ENCODE results near the gene EVI5L.

EVI5L gene

GRCh38 chr19:7868671-7869452 is 38.8 kb downstream of the EVI5L start:
- peak; percentile 43 for TF ChIP-seq CTCF (IDR thresholded peaks at IDR 0.05; ENCODE audit: low read depth, low read length, missing control alignments)
- no peak for DNase-seq
- Histone ChIP-seq H3K27me3 (replicated peaks) (peaks cover 12% of the 10 kb centered on the region), H3K4me3 (ENCODE audit: low read depth, low read length) (peak overlapping the region; percentile 31), H3K27ac (no peak overlapping the region), H3K36me3 (replicated peaks) (no peaks in the 10 kb centered on the region)
- in situ Hi-C loops (cut with HindIII; ENCODE audit: low pct_ligation_motif_present, low sequenced_read_pairs), result no loop called here

DNA sequence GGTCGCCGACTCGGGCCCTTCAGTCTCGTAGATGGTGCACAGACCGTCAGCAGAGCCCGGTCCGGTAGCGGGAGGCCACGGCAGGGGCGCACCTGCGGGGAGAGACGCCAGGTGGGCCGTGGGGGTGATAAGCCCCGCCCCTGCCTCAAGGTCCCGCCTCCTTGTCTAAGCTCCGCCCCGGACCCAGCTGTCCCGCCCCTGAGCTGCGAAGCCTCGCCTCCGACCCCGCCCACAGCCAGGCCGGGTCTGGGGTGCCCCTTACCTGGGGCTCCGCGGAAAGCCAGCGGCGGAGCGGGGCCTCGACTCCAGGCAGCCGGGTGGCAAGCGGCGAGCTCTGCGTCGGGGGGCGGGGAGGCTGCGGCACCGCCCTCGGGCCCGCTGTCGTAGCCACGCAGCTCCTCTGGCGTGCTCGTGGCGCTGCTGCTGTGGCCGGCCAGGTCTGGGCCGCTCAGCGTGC is 39.5 kb downstream of the EVI5L start:
- in situ Hi-C loops (cut with HindIII; ENCODE audit: low pct_ligation_motif_present, low sequenced_read_pairs), result no loop called here
- Histone ChIP-seq H3K36me3 (replicated peaks) (no peaks in the 10 kb centered on the region), H3K27me3 (replicated peaks) (peaks cover 16% of the 10 kb centered on the region), H3K4me3 (ENCODE audit: low read depth, low read length) (peak overlapping the region; percentile 27), H3K27ac (no peak overlapping the region)
- TF ChIP-seq CTCF (IDR thresholded peaks at IDR 0.05; ENCODE audit: low read depth, low read length, missing control alignments), result no peak
- no peak for DNase-seq

DNA sequence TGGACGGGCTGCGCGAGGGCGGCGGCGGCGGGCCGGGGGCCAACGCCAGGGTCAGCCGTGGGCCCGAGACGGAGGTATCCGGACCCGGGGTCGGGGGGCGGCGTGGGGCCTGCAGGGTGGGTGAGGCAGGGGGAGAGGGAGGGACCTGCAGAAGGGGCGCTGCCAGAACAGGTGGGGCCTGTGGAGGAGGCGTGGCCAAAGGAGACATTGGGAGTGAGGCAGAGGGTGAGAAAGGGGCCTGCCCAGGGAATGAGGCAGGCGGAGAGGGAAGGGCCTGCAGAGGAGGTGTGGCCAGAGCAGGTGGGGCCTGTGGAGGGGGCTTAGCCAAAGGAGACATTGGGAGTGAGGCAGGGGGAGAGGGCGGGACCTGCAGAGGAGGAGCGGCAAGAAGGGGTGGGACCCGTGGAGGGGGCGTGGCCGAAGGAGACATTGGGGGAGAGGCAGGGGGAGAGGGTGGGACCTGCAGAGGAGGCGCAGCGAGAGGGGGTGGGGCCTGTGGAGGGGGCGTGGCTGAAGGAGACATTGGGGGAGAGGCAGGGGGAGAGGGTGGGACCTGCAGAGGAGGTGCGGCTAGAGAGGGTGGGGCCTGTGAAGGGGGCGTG is 40.0 kb downstream of the EVI5L start:
- in situ Hi-C loops (cut with HindIII; ENCODE audit: low pct_ligation_motif_present, low sequenced_read_pairs), result no loop called here
- DNase-seq, result no peak
- H3K27ac ChIP-seq, result no peak overlapping the region

DNA sequence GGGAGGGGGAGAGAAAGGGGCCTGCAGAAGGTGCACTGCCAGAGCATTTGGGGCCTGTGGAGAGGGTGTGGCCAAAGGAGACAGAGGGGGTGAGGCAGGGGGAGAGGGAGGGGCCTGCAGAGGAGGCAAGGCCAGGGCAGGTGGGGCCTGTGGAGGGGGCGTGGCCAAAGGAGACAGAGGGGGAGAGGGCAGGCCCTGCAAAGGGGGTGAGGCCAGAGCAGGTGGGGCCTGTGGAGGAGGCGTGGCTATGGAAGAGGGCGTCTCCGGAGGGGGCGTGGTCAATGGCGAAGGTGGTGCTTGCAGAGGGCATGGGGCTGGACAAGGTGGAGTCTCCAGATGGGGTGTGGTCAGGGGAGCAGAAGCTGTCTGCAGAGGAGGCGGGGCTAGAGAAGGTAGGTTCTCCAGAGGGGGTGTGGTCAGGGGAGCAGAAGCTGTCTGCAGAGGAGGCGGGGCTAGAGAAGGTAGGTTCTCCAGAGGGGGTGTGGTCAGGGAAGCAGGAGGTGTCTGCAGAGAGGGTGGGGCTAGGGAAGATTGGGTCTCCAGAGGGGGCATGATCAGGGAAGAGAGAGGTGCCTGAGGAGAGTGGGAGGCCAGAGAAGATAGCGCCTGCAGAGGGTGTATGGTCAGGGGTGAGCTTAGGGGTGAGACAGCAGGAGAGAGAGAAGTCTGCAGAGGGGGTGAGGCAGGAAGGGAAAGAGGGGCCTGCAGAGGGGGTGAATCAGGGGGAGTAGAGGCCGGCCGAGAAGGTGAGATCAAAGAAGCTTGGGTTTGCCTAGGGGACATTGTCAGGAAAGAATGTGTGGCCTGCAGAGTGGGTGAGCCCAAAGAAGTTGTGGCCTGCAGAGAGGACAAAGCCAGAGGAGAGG is 40.8 kb downstream of the EVI5L start:
- no peak for TF ChIP-seq CTCF (IDR thresholded peaks at IDR 0.05; ENCODE audit: low read depth, low read length, missing control alignments)
- H3K27ac ChIP-seq, result no peak overlapping the region
- no peak for DNase-seq
- in situ Hi-C loops (cut with HindIII; ENCODE audit: low pct_ligation_motif_present, low sequenced_read_pairs), result no loop called here
- peaks cover 19% of the 10 kb centered on the region for H3K27me3 ChIP-seq (replicated peaks)
- H3K4me3 ChIP-seq (ENCODE audit: low read depth, low read length), result no peak overlapping the region
- no peaks in the 10 kb centered on the region for H3K36me3 ChIP-seq (replicated peaks)

More for the DNA sequence above, 40.0 kb downstream of the EVI5L start:
- H3K36me3 ChIP-seq (replicated peaks), result no peaks in the 10 kb centered on the region
- H3K27me3 ChIP-seq (replicated peaks), result peaks cover 19% of the 10 kb centered on the region
- no peak for TF ChIP-seq CTCF (IDR thresholded peaks at IDR 0.05; ENCODE audit: low read depth, low read length, missing control alignments)
- no peak overlapping the region for H3K4me3 ChIP-seq (ENCODE audit: low read depth, low read length)

GRCh38 chr19:7871437-7872305 is 41.7 kb downstream of the EVI5L start:
- in situ Hi-C loops (cut with HindIII; ENCODE audit: low pct_ligation_motif_present, low sequenced_read_pairs), result no loop called here
- Histone ChIP-seq H3K36me3 (replicated peaks) (no peaks in the 10 kb centered on the region), H3K27ac (no peak overlapping the region), H3K27me3 (replicated peaks) (peaks cover 19% of the 10 kb centered on the region), H3K4me3 (ENCODE audit: low read depth, low read length) (peak overlapping the region; percentile 44)
- peak; percentile 94 for DNase-seq
- TF ChIP-seq CTCF (IDR thresholded peaks at IDR 0.05; ENCODE audit: low read depth, low read length, missing control alignments), result no peak
